Activated CD8-positive, alpha-beta memory T cell treated with anti-CD3 and anti-CD28 coated beads, Interleukin-2, amount 50 U/mL, for 1 hour (primary cell): ENCODE results near the gene GREB1.

Experiments
- DNase-seq: peaks from one replicate; pipeline ENCODE4 v3.0.0-alpha.2; 2020; ENCODE audit errors: extremely low read depth

Gene GREB1

DNA sequence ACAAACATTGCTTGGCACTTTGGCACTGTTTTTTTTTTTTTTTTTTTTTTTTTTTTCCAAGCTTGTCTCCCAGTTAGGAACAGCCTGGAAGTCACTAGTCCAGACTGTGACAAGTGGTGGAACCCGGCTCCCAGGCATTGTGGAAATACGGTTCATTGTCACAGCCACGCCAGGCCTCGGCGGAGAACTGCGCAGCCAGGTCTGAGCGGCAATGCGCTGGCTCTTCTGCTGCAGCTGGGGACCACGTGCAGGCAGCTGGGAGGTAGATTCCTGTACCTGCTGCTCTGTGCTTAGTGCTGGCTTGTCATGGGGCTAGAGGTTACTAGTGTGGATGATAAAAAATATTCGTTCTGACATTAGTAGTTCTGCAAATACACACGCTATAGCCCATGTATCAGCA lies 131.2 kb downstream of the GREB1 start:
- no peak for DNase-seq

DNA sequence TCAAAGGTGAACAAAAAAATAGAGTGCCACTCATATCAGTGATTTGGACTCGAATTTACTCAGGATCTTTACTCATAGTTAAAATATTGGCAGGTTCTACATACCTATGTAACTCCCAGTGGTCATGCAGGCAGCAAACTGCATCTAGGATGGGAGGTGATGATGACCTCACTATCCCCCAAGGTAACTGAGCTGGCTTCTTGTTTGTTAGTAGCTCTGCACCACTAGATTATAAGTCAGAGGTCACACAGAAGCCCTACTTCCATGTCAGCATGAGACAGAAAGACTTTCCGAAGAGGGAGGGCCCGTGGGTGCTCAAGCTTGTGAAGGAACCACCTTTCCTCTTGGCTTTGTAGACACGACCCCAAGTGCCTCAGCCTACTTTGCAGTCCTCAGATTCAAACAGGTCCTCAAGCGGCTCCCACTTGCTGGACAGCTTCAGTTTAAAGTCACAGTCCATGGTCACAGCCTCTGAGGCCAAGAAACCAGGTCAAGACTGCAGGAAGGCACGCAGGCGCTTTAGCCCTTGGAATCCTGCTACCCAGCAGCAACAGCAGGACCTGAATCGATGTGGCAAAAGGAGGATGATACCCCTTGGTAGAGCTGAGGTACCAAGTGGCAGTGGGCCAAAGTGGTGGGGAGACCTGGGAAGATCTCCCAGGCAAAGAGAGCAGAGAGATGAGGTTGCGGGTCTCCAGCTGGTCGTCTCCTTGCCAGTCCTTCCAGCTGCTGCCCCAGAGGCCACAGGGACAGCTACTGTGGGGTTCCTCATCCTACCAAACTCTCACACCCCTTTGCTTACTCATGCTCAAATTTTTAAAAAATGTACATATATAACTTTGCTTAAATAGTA lies 131.9 kb downstream of the GREB1 start:
- no peak for DNase-seq

DNA sequence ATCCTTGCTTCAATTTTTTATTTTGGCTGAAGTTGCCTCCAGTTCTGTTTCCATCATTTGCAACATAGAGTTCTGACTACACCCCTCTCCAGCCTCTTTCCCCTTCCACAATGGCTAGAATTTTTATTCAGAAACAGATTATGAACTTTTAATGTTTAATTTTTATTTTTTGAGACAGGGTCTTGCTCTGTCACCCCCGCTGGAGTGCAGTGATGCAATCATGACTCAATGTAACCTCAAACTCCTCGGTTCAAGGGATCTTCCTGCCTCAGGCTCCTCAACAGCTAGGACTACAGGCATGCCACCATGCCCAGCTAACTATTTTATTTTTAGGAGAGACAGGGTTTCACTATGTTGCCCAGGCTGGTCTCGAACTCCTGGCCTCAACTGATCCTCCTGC lies 133.3 kb downstream of the GREB1 start:
- DNase-seq, result no peak

DNA sequence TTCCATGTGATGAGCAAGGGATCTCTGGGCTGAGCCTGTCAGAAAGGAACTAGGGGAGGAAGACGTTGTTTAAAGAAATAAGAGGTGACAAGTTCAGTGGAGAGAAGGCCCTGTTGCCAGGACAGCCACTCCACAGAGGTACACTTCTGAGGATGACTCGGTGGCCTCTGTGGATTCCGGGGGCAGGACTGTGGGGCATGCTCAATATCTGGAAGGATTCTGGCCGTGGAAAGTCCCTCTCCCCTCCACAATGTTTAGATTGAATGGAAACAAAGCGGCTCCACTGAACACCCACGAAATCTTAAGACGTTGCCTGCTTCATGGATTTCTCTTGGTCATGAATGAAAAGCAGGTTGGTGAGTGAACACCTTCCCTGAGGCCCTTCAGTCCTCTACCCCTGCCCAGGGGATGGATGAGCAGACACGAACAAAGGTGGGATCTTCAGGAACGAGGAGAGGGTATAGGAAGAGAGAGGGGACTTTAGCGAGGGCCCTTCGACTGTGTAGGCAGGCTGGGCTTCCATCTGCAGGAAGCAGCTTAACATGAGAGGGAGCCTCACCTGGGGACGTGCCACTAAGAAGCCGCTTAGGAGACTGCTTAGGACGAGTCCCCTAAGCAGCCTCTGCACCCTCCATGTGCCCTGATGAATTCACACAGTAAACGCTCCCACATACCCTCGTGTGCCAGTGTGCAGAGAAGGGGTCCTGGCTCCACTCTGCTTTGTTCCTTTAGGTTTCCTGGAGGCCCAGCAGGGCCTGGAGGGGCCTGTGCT lies 134.2 kb downstream of the GREB1 start:
- no peak for DNase-seq

DNA sequence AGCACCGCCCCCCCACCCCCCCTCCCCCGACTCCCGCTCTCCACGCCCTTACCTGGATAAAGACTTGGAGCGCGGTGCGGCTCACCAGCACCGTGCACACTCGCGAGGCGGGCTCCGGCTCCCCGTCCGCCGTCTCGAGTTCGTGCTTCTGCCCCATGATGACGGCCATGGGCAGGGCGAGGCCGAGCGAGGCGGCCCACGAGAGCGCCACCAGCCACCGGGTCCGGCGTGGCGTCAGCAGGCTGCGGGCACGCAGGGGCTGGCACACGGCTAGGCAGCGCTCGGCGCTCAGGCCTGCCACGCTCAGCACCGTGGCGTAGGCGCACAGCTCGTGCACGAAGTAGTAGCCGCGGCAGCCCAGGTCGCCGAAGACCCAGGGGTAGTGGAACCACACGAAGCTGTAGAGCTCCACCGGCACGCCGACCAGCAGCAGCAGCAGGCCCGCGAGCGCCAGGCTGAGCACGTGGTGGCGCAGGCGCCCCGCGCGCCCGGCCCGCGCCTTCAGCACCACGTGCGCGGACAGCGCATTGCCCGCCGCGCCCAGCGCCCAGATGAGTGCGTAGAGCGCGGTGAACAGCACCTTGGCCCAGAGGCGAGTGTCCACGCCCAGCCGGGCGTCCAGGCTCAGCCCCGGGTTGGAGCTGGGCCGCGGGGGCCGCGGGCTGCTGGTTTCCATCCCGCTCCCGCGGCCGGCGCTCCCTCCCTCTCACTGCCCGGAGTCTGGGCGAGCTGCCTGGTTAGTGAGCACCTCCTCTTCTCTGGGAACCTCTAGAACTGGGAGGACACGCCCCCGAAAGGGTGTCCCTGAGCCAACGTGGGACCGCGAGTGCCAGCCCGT lies 135.8 kb downstream of the GREB1 start, which contains the start of gene NTSR2:
NTSR2 (minus strand) TSS at position 742 of the 838 bp plus-strand sequence; CDS start at position 676, 66 bp downstream.
- no peak for DNase-seq

DNA sequence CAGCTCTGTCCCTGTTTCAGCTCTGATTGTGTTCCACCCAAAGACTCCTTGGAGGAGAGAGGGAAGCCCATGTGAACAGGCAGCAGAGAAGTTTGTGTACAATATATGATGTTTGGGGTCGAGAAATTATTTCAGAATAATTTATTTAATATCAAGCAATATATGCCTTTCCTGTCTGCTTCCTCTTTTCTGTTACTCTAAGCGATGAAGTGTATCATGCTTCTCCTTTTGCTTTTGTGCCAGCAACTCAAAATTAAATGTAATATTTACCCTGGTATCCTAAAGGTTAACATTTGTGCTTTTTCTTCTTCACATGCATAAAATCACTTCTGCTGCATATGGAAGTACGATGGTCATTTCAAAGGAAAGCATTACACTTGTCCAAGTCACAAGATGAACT lies 138.6 kb downstream of the GREB1 start:
- no peak for DNase-seq

DNA sequence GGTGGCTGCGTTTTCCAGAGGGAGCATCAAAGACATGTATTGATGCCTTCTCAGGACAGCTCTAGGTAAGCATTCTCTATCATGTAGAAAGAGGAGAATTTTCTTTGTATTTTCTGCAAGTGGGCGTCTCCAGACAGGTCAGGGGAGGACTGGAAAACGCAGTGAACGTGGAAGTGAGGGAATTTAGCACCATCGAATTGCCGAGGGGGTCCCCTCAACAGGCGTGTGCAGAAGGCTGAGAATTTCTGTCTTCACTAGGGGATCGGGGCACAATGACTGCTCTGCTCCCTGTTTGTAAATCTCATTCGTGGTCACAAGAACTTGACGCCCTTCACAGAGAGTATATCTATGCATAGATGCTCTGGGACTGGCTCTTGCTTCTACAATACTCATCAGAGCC lies 141.1 kb downstream of the GREB1 start:
- DNase-seq, result no peak

DNA sequence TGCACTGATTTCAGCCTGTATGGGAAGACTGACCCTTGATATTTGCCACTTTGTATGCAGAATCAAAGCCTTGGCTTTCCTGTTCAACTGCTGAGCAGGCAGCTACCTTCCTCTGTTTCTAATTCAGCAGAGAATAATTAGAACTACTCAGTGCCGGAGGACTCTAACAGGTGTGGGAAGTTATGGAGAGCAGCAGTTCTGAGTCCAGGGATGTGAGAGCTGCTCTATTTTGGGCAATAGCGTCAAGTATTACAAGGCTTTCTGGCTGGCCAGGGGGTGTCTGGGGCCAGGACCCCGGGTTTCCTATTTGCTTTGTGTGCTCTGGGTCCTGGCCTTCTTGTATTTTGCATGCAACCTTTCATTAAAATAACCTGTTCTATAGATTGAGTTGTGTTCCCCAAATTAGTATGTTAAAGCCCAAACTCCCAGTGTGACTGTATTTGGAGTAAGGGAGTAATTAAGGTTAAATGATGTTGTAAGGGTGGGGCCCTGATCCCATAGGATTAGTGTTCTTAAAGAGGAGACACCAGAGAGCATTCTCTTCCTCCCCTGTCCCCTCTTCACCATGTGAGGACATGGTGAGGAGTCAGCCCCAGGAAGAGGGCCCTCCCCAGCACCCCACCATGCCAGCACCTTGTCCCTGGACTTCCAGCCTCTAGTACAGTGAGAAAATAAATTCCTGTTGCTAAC lies 141.7 kb downstream of the GREB1 start:
- no peak for DNase-seq

DNA sequence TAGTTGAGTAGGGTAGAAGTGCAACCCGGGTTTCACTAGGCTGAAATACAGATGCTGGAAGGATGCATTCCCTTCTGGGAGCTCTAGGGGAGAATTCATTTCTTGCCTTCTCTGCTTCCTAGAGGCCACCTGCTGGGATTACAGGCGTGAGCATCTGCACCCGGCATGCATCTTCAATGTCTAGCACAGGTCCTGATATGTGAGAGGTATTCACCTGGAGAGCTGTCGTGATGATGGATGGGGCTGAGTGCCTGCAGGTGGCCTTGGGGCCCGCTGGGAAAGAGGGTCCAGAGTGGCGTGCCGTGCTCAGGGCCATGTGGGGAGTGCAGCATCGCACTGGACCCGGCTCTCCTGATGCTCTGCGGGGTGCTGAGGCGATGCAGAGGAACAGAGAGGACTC lies 142.8 kb downstream of the GREB1 start:
- no peak for DNase-seq

DNA sequence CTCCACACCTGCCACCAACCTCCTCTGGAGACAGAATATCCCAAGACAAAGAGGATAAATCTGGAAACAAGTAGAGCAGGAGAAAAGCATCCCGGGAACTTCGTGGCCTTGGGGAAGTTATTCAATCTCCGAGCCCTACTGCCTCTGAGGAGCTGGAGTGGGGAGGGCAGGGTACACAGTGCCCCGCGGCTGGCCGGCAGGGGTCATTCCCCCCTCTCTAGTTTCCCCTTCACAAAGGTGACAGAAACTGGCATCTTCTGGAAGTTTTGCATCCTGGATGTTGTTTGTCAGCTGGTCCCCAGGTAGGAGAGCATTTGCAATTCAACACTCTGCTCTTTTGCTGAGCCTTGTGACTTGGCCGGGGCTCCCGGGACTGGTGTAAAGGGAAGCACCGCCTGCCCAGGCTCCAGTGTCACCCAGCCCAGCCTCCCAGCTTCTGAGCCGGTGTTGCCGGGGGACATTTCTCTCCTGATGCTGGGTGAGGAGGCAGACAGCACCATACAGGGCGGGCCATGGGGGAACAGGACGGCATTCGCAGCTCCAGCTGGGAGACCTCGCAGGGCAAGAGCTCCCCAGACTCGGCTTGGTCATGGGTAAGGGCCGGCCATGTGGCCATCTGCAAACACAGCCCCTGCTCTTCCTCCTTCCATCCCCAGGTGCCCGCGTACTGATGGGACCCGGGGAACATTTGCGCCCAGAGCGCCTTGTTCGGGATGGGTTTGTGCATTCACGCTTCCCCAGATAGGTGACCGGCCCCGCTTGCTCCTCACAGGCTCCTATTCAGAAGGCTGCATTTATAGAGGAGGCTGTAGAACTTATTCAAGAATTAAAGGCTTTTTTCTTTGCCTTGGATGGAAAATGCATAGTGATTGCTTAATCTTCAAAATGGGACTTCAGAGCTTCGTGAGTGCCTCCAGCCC lies 143.6 kb downstream of the GREB1 start:
- DNase-seq, result no peak

DNA sequence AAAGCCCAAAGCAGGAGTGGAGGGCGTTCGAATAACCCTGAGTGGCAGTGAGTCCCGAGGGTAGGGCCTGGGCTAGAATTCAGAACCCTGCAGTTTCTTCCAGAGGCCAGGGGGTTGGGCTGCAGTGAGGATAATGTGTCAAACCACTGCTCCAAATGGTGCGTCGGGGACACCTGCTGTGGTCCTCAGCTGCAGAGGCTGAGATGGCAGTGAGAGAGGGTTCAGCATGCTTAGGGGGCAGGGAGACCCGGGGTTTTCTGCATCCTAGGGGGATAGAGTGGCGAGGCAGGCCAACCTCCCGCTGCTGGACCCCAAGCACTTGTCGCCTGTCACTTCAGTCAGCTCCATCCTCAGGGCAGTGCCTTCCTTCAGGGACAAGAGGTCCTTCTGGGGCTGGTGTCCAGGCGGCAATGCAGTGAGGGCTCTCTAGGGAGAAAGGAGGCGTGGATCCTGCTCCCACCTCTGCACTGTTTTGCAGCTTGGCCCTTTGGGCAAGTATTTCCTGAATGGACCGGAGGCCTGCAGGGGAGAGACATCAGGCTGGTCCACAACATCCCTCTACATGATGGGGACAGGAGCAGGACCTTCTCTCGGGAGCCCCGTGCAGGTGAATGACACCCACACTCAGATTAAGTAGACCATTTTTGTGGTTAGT lies 144.6 kb downstream of the GREB1 start:
- no peak for DNase-seq

DNA sequence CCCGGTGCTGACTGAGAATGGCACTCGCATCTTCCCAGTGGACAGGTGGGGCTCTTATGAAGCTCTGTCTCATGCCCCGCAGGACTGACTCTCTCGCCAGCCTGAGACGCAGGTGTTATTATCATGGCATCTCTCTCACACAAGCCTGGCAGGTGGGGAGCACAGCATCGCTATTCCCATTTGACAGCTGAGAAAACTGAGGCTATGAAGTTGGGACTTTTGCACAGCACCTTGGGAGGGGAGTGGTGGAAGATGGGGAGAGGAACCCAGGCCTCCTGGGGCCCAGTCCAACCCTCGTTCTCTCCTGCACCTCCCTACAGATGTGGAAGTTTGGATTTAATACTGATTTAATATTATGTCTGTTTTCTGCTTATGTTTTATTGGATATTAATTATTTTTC lies 145.2 kb downstream of the GREB1 start:
- DNase-seq, result no peak

DNA sequence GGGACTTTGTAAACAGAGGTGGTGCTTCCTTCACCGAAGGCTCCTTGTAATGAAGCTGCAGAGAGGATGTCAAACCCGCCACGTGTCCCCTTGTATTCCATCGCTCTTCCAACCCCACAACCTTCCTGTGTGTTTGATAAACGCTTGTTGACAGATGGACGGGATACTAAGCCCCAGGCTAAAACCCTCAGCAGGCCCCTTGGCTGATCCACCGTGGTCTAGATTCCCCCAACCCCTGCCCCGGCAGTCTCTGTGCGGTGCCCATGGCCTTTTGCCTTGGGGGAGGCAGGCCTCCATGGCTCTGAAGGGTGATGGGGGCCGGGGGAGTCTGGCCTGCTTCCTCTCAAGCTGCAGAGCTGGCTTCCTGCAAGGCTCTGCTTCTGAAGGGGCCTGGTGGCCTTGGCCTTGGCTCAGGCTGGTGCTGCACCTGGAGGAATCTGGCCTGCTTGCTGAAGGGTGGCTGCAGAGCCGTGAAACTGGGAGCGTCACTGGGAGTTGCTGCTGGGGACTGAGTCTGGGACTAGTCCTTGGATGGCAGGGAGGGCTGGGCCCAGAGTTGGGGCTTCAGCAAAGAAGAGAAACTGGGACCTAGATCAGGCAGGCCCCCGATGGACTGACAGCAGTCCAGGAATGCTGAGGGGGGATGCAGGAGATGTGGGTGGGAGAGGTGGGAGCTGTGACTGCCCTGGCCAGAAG lies 145.8 kb downstream of the GREB1 start:
- DNase-seq, result no peak

DNA sequence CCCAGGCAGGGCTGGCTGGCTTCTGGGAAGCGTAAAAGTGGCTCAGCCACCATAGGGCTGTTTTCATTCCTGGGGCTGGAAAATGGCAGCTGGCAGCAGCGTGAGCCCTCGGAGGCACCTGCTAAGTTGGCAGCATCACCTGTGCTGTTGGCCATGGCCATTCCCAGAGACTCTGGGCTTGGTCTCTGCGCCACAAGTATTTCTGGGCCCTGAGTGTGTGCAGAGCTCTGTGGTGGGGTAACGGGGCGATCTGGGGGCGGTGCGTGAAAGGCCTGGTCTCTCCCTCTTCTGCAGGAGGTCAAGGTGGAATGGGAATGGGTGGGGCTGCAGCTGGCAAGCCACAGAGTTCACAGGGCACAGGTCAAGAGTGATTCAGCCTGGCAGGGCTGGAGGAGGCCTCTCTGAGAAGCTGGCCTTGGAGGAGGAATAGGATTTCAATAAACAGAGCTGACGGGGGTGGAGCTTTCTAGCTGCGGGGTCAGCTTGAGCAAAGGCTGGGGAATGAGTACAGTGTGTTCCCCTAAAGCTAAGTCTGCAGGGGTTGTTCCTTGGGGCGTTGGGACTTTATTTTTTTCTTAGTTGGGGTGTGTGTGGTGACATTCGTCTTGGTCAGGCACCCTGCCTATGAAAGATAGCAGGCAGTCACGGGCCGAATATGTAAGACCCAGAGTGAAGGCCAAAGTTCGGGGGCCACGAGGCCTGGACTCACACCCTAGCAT lies 146.5 kb downstream of the GREB1 start:
- no peak for DNase-seq

DNA sequence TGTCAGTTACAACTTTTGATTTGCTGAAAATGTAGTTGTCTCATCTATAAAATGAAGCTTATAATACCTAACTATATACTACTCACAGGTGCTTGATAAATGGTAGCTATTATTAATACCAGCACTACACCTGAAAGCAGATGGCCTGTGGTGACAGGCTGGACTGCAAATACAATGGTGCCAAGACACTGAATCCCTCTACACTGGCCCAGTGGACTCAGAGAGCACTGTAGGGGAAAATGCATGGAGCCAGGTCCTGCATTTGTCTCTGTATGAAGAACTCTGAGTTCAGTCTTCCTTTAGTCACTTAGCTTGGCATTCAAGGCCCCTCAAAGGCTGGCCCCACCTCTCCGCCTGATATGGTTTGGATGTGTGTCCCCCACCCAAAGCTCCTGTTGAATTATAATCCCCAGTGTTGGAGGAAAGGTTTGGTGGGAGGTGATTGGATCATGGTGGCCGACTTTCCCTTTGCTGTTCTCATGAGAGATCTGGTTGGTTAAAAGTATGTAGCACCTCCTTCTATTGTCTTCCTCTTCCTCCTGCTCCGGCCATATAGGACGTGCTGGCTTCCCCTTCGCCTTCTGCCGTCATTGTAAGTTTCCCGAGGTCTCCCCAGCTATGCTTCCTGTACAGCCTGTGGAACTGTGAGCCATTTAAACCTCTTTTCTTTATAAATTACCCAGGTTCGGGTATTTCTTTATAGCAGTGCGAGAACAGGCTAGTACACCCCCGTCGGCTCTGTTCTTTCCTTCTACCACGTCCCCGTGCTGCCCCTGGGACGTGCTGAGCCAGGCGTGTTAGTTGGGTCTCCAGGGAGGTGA lies 147.3 kb downstream of the GREB1 start:
- DNase-seq, result no peak

DNA sequence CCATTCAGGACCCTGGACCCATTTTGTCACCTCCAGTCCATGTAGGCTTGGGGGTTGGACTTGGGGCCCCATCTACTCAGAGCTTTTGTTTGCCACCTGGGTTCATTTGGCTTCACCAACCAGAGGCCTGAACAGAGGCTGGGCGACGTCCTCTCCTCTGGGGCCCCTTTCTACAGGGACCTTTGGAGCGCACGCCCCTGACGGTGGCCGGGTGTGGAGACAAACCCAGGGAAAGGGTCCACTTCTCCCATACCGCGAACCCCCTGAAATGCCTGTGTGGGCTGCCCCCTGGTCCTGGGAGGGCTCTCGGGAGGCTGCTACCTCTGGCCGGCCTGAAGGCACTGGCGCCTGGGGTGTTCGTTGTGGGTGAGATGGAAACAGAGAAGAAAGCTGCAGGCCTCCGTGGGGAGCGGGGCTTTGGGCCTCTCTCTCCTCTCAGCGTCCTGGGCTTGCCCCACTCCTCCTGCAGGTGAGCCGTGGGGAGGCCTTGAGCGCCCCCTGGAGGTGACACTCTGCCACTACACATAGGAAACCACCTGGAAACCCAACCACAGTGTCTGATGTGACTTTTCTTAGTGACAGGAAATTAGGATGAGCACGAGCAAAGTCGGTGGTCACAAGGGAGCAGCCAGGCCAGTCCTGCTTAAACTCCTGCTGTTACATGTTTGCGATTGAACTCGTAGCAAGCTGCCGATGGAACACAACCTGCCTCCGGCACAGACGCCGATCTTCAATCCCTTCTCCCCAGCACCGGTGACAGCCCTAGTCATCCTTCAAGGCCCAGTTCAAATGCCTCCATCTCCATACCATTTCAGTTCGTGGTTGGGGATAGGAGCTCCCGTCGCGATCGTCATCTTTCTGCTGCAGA lies 148.1 kb downstream of the GREB1 start:
- no peak for DNase-seq

DNA sequence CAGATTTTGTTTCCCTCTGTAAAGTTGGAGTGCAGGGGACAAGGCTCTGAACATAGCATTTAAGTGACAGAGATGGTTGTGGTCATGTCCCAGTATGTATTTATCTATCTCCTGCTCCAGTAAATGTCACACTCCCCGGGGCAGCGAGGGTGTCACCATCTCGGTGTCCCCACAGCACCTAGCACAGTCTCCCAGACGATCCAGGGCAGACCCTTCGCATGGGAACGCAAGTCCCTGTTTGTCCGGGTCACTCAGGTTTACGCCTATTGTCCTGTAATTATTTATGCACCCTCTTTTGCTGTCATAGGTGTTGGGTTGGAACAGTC lies 148.7 kb downstream of the GREB1 start:
- DNase-seq, result no peak
